Stimulated activated naive B cell treated with anti-CD40 and anti-IgM and Interleukin-4, amounts not matched to agents 10 μg/mL and 1 μg/mL and 100 μg/mL, for 72 hours (primary cell): Measurements from ENCODE around the gene CLEC16A.
A peak's percentile ranks its signal among the peaks of the same experiment; 100 is the strongest.

Experiments used
- ATAC-seq, 2 donors: fragments of 150-1000 bp; cut with Tn5 transposase; replicated peaks; 2 replicates each; pipeline ENCODE4 v1.10.0; 2021; ENCODE audit warnings: moderate library complexity in 1 of 2
- DNase-seq: peaks from one replicate; pipeline ENCODE4 v3.0.0; 2021
- H3K27ac Mint-ChIP-seq: one replicate; pipeline ENCODE4 v1.8.0; 2022; ENCODE audit warnings: mild to moderate bottlenecking, mixed read lengths
- H3K27me3 Mint-ChIP-seq, 2 donors: one replicate each; pipeline ENCODE4 v1.8.0; 2022; ENCODE audit warnings: mixed read lengths in 2 of 2
- H3K36me3 Mint-ChIP-seq, 2 donors: one replicate each; pipeline ENCODE4 v1.8.0; 2022; ENCODE audit warnings: mixed read lengths in 2 of 2, mild to moderate bottlenecking in 1 of 2
- H3K4me1 Mint-ChIP-seq, 2 donors: one replicate each; pipeline ENCODE4 v1.8.0; 2022; ENCODE audit warnings: mixed read lengths in 2 of 2, mild to moderate bottlenecking in 1 of 2
- H3K4me3 Mint-ChIP-seq, 2 donors: one replicate each; pipeline ENCODE4 v1.8.0; 2022; ENCODE audit warnings: mild to moderate bottlenecking in 2 of 2, mixed read lengths in 2 of 2, moderate library complexity in 1 of 2
- H3K9me3 Mint-ChIP-seq, 2 donors: one replicate each; pipeline ENCODE4 v1.8.0; 2022; ENCODE audit warnings: mixed read lengths in 2 of 2, mild to moderate bottlenecking in 1 of 2

CLEC16A gene

DNA sequence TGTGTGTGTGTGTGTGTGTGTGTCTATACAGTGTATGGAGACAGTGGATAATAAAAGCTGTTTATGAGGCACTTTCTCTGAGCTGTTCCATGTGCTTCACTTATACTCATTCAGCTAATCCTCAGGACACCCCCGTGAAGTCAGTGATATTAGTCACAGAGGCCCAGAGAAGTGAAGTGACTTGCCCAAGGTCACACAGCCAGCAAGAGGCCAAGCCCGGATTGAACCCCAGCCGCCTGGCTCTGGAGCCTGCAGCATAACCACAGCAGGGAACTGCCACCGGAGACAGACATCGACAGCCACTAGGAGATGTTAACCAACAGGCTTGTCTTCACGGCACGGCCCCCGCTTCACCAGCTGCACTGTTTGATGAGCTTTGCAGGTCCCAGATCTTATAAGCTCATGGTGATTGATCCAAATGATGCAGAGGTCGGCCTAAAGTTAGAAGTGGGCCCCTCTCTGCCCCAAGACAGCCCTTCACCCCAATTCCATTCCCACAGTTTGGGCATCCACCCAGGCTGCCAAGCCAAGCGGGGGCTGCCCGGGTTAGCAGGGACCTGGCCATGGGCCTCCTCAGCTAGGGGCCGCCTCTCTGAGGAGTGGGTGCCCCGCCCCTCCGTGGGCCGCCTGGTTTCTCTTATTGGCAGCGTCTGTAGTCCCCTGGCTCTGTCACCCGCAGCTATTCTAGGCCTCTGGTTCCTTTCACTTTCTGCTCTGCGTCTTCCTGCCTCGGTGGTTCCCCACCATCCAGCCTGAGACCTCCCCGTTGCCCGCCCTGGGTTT is 280.7 kb downstream of the CLEC16A start:
- H3K9me3 Mint-ChIP-seq, result no peaks in the 10 kb centered on the region
- H3K27me3 Mint-ChIP-seq, result no peaks in the 10 kb centered on the region
- H3K4me3 Mint-ChIP-seq, result peak overlapping the region; percentile 67 to 83
- H3K36me3 Mint-ChIP-seq, result no peaks in the 10 kb centered on the region
- peak; percentile 85 to 89 for ATAC-seq
- peaks cover 36 to 53% of the 10 kb centered on the region in 2 donors for H3K4me1 Mint-ChIP-seq
- H3K27ac Mint-ChIP-seq, result peak overlapping the region; percentile 98
- peak; percentile 84 for DNase-seq

DNA sequence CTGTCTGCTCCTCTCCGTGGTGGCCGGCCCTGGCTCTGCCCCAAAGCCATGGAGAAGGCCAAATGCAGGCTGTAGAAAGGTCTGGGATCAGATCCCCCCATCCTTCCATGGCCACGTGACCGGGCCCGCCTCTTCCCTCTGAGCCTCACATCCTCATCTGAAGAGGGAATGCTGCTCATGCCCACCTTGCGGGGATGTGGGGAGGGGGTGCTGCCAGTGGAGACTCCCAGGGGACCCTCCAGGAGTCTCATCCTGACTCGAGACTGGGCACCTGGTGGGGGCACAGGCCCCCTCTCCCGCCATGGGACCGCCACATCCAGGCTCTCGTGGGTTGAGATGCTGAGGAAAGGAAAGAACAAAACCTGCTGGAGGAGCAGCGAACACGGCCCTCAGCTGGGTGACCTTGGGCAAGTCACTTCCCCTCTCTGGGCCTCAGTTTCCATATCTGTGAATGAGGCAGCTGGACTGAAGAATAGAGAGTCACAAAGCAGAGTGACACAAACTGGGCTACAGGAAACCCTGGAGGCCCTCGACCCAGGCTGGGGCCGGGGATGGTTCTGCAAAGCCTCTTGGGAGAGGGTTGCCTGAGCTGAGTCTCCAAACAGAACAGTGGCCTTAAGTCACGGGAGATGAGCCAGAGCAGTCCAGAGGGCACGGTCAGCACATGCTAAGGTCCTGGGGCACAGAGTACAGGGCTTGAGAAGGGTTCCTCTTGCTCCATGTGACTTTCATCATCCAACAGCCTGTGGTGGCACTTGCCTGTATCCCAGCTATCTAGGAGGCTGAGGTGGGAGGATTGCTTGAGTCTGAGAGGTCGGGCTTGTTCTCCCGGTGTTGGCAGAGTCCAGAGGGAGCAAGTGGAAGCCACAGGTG is 281.5 kb downstream of the CLEC16A start:
- Mint-ChIP-seq H3K27ac (peak overlapping the region; percentile 98), H3K4me3 (peak overlapping the region; percentile 67 to 83), H3K4me1 (peaks cover 35 to 55% of the 10 kb centered on the region in 2 donors), H3K9me3 (no peaks in the 10 kb centered on the region), H3K36me3 (no peaks in the 10 kb centered on the region), H3K27me3 (no peaks in the 10 kb centered on the region)
- DNase-seq, result no peak
- ATAC-seq, result no peak

DNA sequence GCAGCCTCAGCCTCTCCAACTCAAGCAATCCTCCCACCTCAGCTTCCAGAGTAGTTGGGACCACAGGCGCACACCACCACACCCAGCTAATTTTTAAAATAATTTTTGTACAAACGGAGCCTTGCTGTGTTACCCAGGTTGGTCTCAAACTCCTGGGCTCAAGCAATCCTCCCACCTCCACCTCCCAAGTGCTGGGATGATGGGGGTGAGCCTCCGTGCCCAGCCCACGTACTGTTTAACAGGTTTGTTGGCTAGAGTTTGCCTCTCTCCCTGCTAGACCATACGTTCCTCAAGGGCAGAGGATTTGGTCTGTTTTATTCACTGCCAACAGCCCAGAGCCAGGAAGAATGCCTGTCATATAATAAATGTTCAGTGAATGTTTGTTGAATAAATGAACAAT is 285.1 kb downstream of the CLEC16A start:
- DNase-seq, result no peak
- Mint-ChIP-seq H3K36me3 (no peaks in the 10 kb centered on the region), H3K27me3 (no peaks in the 10 kb centered on the region), H3K4me1 (peaks cover 52 to 71% of the 10 kb centered on the region in 2 donors), H3K9me3 (no peaks in the 10 kb centered on the region), H3K27ac (no peak overlapping the region), H3K4me3 (no peak overlapping the region)
- ATAC-seq, result no peak

DNA sequence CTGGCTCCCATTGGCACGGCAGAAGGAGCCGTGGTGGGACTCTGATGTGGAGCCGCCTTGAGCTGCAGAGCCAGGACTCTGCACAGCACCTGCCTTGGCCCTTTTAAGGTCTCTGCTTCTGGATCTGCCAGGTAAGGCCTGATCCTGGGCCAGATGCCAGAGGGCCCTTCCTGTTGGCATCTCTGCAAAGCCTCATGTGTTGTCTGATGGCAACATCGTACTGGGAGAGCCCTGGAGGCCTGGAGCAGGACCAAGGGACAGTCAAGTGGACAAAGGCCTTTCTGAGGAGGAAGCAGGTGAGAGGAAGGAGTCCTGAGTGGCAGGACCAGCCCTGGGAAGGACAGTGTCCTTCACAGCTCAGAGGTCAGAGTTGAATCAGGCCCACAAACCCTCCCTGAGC is 285.5 kb downstream of the CLEC16A start:
- H3K4me3 Mint-ChIP-seq, result no peak overlapping the region
- no peak for ATAC-seq
- H3K27ac Mint-ChIP-seq, result no peak overlapping the region
- no peaks in the 10 kb centered on the region for H3K27me3 Mint-ChIP-seq
- no peaks in the 10 kb centered on the region for H3K9me3 Mint-ChIP-seq
- DNase-seq, result no peak
- H3K4me1 Mint-ChIP-seq, result peaks cover 50 to 71% of the 10 kb centered on the region in 2 donors
- no peaks in the 10 kb centered on the region for H3K36me3 Mint-ChIP-seq

DNA sequence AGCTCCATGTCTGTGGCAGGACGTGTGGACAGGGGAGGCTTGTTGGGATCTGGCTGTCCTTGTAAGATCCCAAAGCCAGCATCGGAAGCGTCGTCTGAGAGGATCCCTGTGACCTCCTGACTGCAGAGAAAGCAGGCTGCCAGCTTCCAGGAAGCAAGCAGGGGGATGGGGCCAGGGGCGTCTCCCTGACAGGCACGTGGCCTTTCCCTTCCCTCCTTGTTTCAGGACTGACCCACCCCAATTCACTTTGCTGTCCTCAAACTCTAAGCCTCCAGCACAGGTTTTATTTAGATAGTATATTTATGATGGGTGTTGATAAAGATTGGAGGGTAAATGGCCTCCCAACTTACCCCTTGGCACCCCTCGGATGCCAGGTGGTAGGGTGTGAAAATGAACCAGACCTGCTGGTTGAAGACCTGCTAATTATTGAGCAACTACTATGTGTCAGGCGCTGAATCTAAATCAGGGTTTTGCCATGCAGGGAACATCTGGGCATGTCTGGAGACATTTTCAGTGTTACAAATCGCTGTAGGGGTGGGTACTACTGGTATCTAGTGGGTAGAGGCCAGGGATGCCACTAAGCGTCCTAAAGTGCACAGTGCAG is 287.1 kb downstream of the CLEC16A start:
- H3K4me1 Mint-ChIP-seq, result peaks cover 39 to 65% of the 10 kb centered on the region in 2 donors
- peak overlapping the region; percentile 96 for H3K27ac Mint-ChIP-seq
- no peaks in the 10 kb centered on the region for H3K27me3 Mint-ChIP-seq
- ATAC-seq, result no peak
- H3K9me3 Mint-ChIP-seq, result no peaks in the 10 kb centered on the region
- DNase-seq, result no peak
- H3K36me3 Mint-ChIP-seq, result no peaks in the 10 kb centered on the region
- no peak overlapping the region for H3K4me3 Mint-ChIP-seq
